NCI-H2227 (cell line): ENCODE data around the gene CAB39.

Experiments
- DNase-seq: peaks from one replicate; lab custom pipeline; 2025; ENCODE audit not compliant: unreplicated experiment; lab: John Stamatoyannopoulos, UW

The CAB39 gene

DNA sequence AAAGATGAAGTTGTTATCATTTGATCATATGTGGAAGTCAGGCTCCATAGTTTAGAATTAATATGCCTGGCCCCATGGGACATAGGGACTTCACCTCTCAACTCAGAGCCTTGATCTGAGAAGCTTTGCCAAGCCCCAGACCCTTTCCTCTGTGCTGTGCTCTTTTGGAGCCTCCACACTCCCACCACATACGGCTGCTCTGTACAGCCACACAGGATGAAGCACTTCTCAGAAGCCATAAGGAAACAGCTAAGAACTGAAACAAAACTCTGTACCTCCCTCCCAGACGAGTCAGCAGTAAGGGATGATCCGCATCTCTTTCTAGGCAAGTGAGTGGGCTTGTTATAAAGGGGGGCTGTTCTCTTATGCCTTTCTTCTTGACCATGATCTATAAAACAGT lies 66.5 kb downstream of the CAB39 start:
- no peak for DNase-seq

DNA sequence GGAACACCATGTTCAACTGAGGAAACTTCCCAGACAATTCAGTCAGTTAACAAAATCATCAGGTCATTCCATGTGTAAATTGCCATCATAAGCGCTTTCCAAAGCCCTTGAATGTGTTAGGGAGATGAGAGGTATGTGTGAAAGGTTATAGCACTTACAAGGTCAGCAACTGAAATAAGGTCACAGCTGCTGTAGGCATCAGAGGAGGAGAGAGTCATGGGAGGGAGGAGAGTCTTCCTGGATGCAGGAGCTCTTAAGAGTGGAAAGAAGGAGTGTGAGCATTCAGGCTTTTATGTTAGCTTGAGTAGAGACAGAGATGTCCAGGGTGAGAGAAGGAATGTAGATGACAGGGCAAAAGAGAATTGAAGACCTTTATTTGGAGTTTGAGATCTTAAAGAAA lies 67.0 kb downstream of the CAB39 start:
- DNase-seq, result no peak

DNA sequence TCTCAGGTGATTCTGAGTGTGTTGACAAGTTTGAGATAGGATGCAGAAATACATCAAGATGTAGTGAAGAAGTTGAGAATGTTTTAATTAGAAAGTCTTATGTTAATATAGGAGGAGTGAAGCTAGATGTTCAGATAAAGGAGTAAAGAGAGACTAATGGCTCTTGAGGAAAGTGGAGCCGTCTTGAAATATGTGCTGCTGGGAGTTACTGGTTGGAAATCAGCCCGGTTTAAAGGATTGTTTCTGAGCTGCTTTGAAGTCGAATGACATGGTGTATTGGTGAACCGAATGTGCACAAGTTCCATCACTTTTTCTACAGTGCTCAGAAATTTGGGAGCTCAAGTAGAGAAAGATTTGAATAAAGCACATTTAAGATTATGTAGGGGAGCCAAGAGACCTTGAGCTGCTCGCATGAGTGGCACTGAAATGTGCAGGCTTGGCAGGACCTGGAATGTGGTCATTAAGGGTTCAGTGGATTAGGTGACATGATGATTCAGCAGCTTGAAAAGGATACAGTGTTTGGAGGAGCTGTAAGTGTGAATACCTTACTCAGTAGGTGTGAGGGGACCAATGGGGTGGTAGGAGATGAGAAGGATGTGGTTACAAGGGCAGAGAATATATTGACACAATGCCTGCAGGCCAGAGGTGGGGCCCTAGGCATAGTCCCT lies 68.6 kb downstream of the CAB39 start:
- no peak for DNase-seq

DNA sequence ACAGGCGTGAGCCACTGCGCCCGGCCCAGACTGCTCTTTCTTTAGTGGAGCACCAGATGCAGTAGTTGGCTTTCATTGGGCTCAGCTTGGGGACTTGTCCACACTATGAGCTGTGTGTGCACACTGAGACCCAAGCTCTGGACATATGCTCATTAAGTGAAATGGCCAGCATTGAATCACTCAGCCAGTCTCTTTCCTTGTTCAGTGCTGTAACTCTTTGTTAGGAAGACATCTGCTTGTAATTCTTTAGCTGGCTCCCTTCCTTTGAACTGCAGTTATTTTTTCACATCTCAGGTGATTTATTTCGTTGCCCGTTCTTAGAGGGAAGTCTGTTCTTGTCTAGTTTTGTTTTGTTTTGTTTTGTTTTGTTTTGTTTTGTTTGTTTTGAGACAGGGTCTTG lies 70.5 kb downstream of the CAB39 start:
- DNase-seq, result no peak

DNA sequence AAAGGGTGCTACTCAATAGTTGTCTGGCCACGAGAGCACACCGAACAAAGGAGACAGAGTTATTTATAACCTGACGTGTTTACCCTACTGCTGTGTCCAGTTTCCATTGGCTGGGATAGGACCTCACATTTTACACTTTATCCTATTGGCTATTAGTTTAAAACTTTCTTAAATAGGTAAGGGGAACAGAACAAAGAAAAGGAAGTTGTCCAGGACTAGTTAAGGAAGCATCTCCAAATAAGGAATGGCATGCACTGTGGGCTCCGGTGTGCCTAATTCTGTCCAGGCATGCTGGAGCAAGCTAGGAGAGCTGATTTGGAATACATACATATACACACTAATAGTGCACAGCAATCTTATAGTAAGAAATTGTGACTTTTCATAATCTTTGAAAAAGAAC lies 72.2 kb downstream of the CAB39 start:
- DNase-seq, result no peak

DNA sequence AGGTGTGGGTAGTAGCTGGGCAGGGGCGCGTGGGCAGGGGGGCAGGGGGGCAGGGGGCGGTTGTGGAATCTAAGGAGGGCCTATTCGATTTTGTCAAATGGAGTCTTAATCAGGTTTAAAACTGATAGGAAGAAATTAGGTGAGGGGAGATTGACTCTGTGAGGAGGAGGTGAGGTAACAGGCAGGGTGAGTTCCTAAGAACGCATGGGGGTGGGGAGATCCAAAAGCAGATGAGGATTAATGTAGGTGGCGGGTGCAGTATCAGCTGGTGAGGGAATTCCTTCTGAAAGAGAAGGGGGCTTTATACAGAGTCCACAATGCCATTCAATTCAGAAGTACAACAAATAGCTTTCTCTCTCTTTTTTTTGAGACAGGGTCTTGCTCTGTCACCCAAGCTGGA lies 72.7 kb downstream of the CAB39 start:
- DNase-seq, result no peak

DNA sequence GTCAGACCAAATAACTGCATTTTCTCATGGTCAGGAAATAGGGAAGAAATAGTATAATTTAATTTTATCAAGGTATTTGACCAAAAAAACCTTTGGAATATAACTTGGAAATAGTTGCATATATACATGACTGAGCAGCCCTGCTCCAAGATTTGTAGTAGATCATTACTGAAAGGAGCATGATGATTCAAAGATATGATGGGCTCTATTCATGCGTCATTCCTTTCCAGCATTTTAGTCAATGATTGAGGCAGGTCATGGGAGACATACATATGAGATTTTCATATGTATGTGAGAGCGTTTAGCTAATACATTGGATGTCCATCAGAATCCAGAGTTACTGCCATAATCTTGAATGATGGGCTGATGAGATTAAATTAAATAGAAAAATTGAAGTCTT lies 74.5 kb downstream of the CAB39 start:
- no peak for DNase-seq

DNA sequence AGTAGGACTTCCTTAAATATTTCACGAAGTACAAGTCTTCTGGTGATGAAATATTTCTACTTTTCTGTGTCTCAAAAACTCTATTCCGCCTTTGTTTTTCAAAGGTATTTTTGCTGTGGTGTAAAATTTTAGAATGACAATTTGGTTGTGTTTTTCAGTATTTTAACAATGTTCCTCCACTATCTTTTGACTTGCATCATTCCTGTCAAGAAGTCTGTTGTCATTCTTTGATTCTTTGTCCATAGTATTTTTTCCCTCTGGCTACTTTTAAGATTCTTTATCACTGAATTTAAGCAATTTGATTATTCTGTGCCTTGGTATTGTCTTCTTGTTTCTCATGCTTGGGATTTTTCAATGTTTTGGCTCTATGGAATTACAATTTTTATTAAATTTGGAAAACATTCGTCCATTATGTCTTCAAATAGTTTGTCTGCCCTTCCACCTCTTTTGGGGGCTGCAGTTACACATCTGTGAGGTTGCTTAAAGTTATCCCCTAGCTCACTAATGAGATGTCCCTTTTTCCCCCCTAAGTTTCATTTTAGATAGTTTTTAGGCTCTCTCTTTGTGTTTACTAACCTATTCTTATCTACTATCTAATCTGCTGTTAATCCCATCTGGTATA lies 76.0 kb downstream of the CAB39 start:
- DNase-seq, result no peak

DNA sequence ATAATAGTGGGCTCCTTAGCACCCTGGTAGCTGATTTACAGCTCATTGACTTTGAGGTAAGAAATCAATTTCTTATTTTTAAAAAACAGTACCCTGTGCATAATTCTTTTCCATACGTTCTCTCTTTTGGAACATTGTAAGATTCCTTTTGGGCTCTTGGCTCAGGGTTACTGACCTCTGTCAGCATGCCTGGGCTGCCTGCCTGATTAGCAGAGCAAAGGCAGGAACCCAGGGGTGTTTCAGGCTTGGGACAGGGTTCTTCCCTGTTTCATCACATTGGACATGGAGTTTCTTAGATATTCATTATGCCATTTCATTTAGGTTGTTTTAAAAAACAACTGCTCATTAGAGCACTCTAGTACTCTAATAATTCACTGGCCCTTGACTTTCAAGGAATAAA lies 78.3 kb downstream of the CAB39 start:
- DNase-seq, result no peak

DNA sequence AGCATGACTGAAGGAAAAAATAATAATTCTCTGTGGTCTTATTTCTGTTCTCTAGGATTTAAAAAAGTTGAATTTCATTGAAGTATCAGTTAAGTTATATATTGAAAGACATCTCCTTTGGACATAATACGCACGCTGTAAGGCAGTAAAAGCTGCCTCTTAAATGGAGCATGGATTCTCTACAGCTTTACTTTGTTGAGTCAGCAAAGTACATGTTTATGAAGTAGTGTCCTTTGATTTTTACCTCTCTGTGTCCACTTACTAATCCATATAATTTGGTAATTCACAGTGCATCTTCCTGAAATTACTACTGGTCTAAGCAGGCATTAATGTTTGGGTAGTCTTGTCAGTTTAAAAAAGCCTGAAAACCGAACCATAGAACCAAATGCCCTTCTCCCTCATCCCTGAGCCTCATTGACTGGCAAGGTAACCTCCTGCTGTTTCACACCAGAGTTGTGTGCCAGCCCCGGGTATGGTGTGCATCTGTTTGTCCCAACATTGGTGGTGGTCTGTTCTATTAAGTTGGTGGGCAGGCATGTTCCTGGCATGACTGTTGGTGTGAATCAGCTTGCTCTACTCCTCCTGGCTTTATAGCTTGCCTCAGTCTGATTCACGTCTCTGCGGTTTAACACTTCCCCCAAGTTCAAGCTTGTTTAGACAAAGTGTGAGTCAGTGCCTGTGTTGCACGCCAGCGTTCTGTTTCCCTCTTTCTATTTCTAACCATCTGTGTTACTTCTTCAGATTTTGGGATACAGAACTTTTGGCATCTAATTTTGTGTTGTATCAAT lies 81.1 kb downstream of the CAB39 start:
- DNase-seq, result no peak

DNA sequence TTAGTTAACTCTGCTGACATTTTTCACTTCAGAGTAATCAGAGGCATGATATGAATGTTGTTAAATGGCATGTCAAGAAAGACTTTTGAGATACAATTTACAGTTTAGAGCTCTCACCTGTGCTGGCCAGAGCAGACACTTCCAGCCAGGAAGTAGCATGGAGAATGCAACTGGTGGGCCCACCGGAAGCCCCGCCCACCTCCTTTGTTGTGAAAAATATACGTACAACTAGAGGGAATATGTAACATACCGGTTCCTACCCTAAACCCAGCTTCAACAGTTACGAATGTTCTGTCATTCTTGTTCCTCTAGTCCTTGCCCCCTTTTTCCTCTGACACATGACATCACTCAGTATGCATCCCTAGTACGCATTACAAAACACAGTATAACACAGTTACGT lies 81.9 kb downstream of the CAB39 start:
- no peak for DNase-seq

DNA sequence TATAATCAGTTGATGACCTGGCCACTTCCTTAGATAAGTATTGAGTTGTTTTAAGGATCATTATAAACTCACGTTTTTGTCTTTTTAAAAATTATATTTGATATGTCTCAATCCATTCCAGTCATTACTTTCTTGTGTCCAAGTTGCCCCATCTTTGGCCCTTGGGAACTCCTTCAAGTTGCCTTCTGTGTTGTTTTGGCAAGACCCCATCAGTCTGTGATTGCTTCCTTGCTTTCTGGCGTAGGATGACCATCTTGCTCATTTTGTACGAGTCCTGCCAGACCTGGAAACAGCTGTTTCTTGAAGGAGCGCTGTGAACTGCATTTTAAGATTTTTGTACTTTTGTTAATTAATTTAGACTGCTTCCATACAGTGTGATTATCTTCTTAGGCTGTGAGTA lies 83.2 kb downstream of the CAB39 start:
- no peak for DNase-seq

DNA sequence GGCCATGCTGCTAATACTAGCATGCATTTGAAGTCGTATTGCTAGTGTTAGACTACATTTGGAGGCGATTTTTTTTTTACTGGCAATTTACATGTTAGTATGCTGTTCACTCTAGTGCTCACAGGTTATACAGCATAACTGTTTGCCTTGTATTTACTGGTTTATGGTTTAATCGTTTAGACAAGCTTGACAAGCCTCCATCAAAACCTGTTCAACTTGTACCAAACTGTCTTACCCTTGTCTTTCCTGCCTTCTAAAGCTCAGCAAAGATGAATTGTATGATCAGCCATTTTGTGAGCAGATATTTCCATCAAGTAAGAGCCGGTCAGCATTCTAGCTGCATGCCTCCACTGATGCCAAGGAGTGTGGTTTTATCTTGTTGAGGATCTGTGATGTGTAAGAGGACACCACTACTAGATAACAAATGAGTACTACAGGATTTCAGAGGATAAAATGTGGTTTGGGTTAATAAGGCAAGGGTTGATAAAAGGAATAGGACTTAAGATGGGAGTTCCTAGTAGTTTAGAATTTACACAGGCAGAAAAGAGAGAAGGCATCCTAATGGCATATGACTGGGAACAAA lies 83.7 kb downstream of the CAB39 start:
- DNase-seq, result no peak

DNA sequence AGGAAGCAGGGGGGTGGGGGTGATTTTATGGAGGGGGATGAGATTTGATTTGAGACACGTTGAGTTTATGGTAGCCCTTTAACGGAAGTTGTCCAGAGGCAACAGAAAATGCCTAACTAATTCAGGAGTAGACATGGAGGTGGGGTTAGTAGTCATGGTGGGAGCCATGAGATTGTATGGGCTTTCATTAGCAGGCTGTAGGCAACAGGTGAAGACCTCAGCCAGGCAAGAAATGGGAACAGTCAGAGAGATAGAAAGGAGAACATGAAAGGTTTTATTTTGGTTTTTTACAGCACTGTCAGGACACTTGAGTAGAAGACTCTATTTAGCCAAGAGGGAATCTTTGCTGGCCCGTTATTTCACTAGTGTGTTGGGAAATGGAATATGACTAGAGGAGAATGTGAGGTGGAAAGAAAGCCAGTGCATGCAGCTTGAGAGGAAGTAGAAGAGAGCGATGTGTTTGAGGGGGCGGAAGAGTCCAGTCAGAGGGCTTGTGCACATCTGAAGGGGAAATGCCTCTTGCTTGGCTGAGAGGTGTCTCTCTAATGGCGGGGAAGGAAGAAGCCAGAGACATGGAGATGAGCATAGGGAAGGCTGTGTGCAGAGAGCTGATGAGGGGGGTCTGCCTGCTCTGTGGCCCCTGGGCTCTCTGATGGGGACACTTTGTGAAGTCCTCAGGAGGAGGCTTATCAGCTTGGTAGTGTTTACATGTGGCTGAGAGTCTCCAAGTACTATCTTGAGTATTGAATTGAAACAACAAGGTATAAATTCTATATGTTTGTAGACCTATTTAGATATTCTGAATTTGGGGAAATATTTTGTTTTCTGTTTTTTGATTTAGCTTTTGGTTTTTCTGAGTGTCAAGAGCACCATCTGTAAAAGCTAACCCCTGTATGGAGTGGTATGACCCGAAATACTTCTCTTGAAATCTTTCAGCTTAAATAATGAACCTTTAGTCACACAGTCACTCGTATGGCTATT lies 85.2 kb downstream of the CAB39 start:
- no peak for DNase-seq

DNA sequence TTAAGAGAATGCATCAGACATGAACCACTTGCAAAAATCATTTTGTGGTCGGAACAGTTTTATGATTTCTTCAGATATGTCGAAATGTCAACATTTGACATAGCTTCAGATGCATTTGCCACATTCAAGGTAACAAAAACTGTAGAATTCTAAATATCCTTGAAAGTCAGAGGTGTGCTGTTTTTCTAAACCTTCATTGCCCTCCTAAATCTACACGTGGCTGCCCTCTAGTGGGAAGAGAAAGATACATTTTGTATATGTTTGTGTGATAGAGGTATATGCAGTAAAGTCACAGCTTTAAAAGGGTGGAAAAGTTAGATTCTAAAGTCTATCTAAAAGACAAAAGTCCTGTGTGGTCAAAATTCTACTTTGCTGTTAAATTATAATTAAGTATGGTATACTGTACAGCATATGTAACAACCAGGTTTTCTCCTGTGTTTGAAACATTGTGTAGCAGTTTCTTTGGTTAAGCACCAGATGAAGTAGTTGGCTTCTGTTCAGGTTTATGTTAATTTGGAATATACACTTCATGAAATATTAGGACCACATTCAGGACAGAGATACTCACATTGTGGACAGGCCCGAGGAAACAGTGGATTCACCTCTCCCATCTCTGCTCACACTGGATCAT lies 86.2 kb downstream of the CAB39 start:
- peak; percentile 63 for DNase-seq

DNA sequence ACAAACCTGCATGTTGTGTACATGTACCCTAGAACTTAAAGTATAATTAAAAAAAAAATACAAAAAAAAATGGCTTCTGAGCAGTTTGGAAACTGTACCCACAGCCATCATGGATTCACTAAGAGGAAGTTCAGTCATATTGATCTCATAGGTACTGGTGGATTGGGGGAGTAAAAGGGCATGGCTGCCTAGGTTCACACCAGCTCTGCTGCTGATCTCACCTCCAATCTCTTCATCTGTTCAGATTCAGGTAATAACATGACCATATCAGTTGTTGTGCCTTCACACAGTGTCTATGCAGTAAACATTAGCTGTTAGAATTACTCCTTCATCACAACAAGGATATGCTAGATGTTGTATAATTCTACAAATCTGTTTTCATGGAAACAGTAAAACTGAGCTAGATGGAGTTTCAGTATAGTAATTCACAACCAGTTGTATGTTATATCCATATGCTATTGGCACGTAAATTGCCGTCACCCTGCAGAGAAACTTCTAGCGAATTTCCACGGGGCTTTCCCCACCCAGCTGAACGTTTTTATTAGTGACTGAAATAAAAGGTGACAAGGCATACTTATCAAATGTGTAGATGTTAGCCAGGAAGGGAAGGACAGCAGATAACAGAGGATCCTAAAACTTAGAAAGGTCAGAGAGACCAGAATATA lies 92.8 kb downstream of the CAB39 start:
- DNase-seq, result no peak

DNA sequence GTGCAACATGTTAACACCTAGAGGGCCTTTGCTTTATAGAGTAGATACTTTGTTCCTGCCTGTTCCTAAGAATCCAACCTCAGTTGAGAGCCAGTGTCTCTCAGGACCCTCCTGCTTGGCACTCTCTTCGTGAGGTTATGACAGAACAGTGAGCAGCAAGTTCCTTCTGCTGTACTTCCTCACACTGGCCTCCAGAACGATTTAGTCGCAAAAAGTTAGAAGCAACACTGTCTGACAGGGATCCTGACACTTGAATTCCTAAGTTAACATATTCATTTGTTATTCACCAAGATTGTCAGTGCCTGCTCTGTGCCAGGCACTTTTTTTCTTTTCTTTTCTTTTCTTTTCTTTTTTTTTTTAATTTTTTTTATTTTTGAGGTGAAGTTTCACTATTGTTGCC lies 95.1 kb downstream of the CAB39 start:
- no peak for DNase-seq

DNA sequence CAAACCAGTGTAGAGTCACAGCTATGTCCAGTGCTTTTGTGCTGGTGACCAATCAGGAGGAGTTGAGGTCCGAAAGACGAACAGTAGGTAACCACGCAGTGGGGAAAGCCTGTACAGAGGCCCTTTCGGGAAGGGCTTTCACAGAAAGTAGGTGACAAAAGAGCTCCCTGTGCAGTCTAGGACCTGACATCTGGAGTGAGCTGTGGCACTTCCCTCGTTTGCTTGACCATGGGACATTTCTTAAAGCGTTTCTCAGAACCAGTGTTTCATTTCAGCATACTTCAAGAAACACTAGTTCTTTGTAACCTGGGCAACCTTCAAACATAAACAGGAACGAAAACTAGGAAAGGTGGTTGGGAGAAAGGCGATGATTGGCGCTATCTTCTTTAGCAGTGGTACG lies 96.4 kb downstream of the CAB39 start:
- no peak for DNase-seq

DNA sequence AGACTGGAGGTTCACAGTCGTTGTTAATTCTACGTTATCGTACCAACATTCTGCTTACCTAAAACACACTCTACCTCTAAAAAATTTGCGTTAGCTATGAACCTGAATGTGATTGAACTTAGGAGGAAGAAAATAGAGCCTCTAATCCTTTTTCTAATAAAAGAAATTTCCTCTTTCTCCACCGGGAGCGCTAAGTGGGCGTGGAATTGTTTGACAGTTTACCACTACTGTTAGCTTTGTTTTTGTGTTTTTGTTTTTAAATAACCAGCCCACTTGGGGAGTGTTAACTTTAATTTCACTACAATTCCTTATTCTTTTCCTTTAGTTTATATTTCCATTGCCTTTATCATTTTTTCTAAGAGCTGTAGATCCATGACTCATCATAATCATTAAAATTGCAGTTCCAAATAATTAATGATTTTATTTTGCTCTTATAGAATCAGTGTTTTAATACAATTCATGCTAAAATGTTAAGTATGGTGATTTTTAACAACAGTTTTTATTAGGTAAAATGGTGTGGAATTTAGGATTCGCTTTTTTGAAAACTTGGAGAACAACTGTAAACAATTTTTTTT lies 97.1 kb downstream of the CAB39 start:
- no peak for DNase-seq

DNA sequence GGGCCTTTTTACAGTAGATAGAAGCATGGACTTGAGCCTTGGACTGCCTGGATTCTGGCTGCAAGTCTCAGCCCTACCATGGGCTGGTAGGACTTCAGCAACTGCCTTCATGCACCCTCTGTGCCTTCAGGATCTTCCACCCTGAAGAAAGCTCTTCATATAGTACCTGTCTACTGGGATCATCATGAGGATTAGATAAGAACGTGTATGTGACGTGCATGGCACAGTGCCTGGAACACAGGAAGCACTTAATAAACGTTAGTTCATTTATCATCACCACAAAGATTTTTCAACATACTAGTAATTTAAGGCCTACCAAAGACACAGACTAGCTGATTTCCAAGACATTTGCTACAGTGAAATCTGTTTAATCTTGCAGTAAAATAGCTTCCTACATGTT lies 98.9 kb downstream of the CAB39 start:
- no peak for DNase-seq
